Measurements from ENCODE around the gene KRT16. TPM values are rescaled to one million over a fixed set of nuclear protein-coding genes. Genes with fewer than 3 reads are reported as not detected.
"Not testable (repeated sequence)": the region's sequence is repeated elsewhere in the genome, so short reads cannot be mapped to it uniquely, and the experiment has no call there.

The KRT16 gene
- total RNA-seq, 2 donors from 2014 or later, result not detected

- Mint-ChIP-seq H3K27me3 (peaks cover 5 to 14% of the 10 kb centered on the region in 2 donors), H3K36me3 (no peaks in the 10 kb centered on the region), H3K9me3 (no peaks in the 10 kb centered on the region), H3K4me1 (ENCODE audit: low read depth in 2 of 2) (peaks cover 0 to 8% of the 10 kb centered on the region in 2 donors), H3K27ac (no peak overlapping the region), H3K4me3 (no peak overlapping the region)
- DNase-seq (ENCODE audit: low spot score) (no peak), ATAC-seq (no peak)
Measured at GRCh38 chr17:41600318-41600717, 12.2 kb downstream of the KRT16 start.

GRCh38 chr17:41599680-41600079 is 12.9 kb downstream of the KRT16 start:
- H3K36me3 Mint-ChIP-seq, result no peaks in the 10 kb centered on the region
- no peak for ATAC-seq
- no peak overlapping the region for H3K27ac Mint-ChIP-seq
- no peaks in the 10 kb centered on the region for H3K9me3 Mint-ChIP-seq
- no peak for DNase-seq (ENCODE audit: low spot score)
- no peak overlapping the region for H3K4me3 Mint-ChIP-seq
- peaks cover 7 to 14% of the 10 kb centered on the region in 2 donors for H3K27me3 Mint-ChIP-seq
- H3K4me1 Mint-ChIP-seq (ENCODE audit: low read depth in 2 of 2), result peaks cover 0 to 8% of the 10 kb centered on the region in 2 donors

GRCh38 chr17:41595585-41595984 is 17.0 kb downstream of the KRT16 start:
- no peak overlapping the region for H3K4me3 Mint-ChIP-seq
- H3K27ac Mint-ChIP-seq, result no peak overlapping the region
- no peak for ATAC-seq
- peaks cover 11 to 17% of the 10 kb centered on the region in 2 donors for H3K27me3 Mint-ChIP-seq
- peaks cover 0 to 8% of the 10 kb centered on the region in 2 donors for H3K4me1 Mint-ChIP-seq (ENCODE audit: low read depth in 2 of 2)
- H3K9me3 Mint-ChIP-seq, result no peaks in the 10 kb centered on the region
- no peaks in the 10 kb centered on the region for H3K36me3 Mint-ChIP-seq
- no peak for DNase-seq (ENCODE audit: low spot score)

GRCh38 chr17:41594363-41594915 is 18.1 kb downstream of the KRT16 start:
- H3K27ac Mint-ChIP-seq, result no peak overlapping the region
- no peak overlapping the region for H3K4me3 Mint-ChIP-seq
- H3K4me1 Mint-ChIP-seq (ENCODE audit: low read depth in 2 of 2), result peaks cover 0 to 8% of the 10 kb centered on the region in 2 donors
- ATAC-seq (no peak), DNase-seq (ENCODE audit: low spot score) (no peak)
- no peaks in the 10 kb centered on the region for H3K9me3 Mint-ChIP-seq
- H3K36me3 Mint-ChIP-seq, result no peaks in the 10 kb centered on the region
- peaks cover 14 to 28% of the 10 kb centered on the region in 2 donors for H3K27me3 Mint-ChIP-seq

GRCh38 chr17:41593306-41593981 is 19.1 kb downstream of the KRT16 start:
- H3K4me3 Mint-ChIP-seq, result no peak overlapping the region

GRCh38 chr17:41592601-41593305 is 19.8 kb downstream of the KRT16 start:
- Mint-ChIP-seq H3K36me3 (no peaks in the 10 kb centered on the region), H3K27ac (no peak overlapping the region), H3K9me3 (no peaks in the 10 kb centered on the region), H3K27me3 (peaks cover 14 to 31% of the 10 kb centered on the region in 2 donors), H3K4me3 (no peak overlapping the region), H3K4me1 (ENCODE audit: low read depth in 2 of 2) (peaks cover 0 to 4% of the 10 kb centered on the region in 2 donors)
- no peak for ATAC-seq
- DNase-seq (ENCODE audit: low spot score), result no peak

More at GRCh38 chr17:41593306-41593981, 19.1 kb downstream of the KRT16 start:
- DNase-seq (ENCODE audit: low spot score) (no peak), ATAC-seq (no peak)
- Mint-ChIP-seq H3K27ac (no peak overlapping the region), H3K4me1 (ENCODE audit: low read depth in 2 of 2) (peaks cover 0 to 5% of the 10 kb centered on the region in 2 donors), H3K36me3 (no peaks in the 10 kb centered on the region), H3K9me3 (no peaks in the 10 kb centered on the region), H3K27me3 (peaks cover 14 to 31% of the 10 kb centered on the region in 2 donors)

- Mint-ChIP-seq H3K4me3 (no peak overlapping the region), H3K4me1 (ENCODE audit: low read depth in 2 of 2) (no peaks in the 10 kb centered on the region), H3K27me3 (peaks cover 4 to 22% of the 10 kb centered on the region in 2 donors), H3K27ac (no peak overlapping the region), H3K36me3 (no peaks in the 10 kb centered on the region), H3K9me3 (no peaks in the 10 kb centered on the region)
- ATAC-seq (no peak), DNase-seq (ENCODE audit: low spot score) (no peak)
Measured at GRCh38 chr17:41589301-41589700, 23.3 kb downstream of the KRT16 start.

GRCh38 chr17:41588126-41588810 is 24.3 kb downstream of the KRT16 start:
- DNase-seq (ENCODE audit: low spot score), result no peak
- H3K9me3 Mint-ChIP-seq, result no peaks in the 10 kb centered on the region
- peaks cover 5 to 21% of the 10 kb centered on the region in 2 donors for H3K27me3 Mint-ChIP-seq
- H3K4me1 Mint-ChIP-seq (ENCODE audit: low read depth in 2 of 2), result no peaks in the 10 kb centered on the region
- no peak overlapping the region for H3K4me3 Mint-ChIP-seq
- no peaks in the 10 kb centered on the region for H3K36me3 Mint-ChIP-seq
- H3K27ac Mint-ChIP-seq, result no peak overlapping the region
- ATAC-seq, result no peak

GRCh38 chr17:41586863-41587495 is 25.6 kb downstream of the KRT16 start, which contains the start of gene KRT14:
Gene KRT14, minus strand, starts transcription at chr17:41586895. Its CDS starts 61 bp downstream, at chr17:41586834.
- DNase-seq (ENCODE audit: low spot score), result no peak
- H3K4me3 Mint-ChIP-seq, result no peak within 1 kb of the TSS
- peaks cover 9 to 20% of the 10 kb centered on the region in 2 donors for H3K27me3 Mint-ChIP-seq
- no peaks in the 10 kb centered on the region for H3K9me3 Mint-ChIP-seq
- no peak within 1 kb of the TSS for H3K27ac Mint-ChIP-seq
- ATAC-seq, result no peak
- H3K4me1 Mint-ChIP-seq (ENCODE audit: low read depth in 2 of 2), result no peaks in the 10 kb centered on the region
- no peaks in the 10 kb centered on the region for H3K36me3 Mint-ChIP-seq

- H3K27me3 Mint-ChIP-seq, result peaks cover 20 to 22% of the 10 kb centered on the region in 2 donors
- no peaks in the 10 kb centered on the region for H3K4me1 Mint-ChIP-seq (ENCODE audit: low read depth in 2 of 2)
- DNase-seq (ENCODE audit: low spot score) (no peak), ATAC-seq (no peak)
- no peaks in the 10 kb centered on the region for H3K36me3 Mint-ChIP-seq
- H3K27ac Mint-ChIP-seq, result no peak overlapping the region
- H3K4me3 Mint-ChIP-seq, result no peak overlapping the region
- no peaks in the 10 kb centered on the region for H3K9me3 Mint-ChIP-seq
Measured at GRCh38 chr17:41585301-41586056, 27.1 kb downstream of the KRT16 start.

- H3K9me3 Mint-ChIP-seq; H3K27ac Mint-ChIP-seq; ATAC-seq; H3K4me1 Mint-ChIP-seq (ENCODE audit: low read depth in 2 of 2); DNase-seq (ENCODE audit: low spot score); H3K4me3 Mint-ChIP-seq; H3K36me3 Mint-ChIP-seq: not testable (repeated sequence)
- peaks cover 11 to 23% of the 10 kb centered on the region in 2 donors for H3K27me3 Mint-ChIP-seq
Measured at GRCh38 chr17:41584331-41584927, 28.1 kb downstream of the KRT16 start.

All from natural killer cell treated with Interleukin-12 subunit alpha and Interleukin-12 subunit beta and Interleukin-15 and Interleukin-18, amount 100 ng/mL, for 72 hours (primary cell).